ENCODE measurements around the gene ADGRD1. TPM values are rescaled to one million over a fixed set of nuclear protein-coding genes. Genes with fewer than 3 reads are reported as not detected.

Gene ADGRD1
- total RNA-seq, 6 experiments from 2014 or later, result not detected

- Mint-ChIP-seq H3K9me3 (peaks cover 32% of the 10 kb centered on the region), H3K4me3 (no peak overlapping the region), H3K27ac (no peak overlapping the region), H3K4me1 (ENCODE audit: low read depth) (no peaks in the 10 kb centered on the region), H3K27me3 (ENCODE audit: insufficient read depth) (peaks cover 1% of the 10 kb centered on the region; the same call in 1 of the 2 replicates), H3K36me3 (ENCODE audit: low read depth) (peaks cover 5% of the 10 kb centered on the region; the same call in 1 of the 2 replicates)
- no peak for DNase-seq
- no peak for TF ChIP-seq CTCF (IDR thresholded peaks at IDR 0.05)
Measured at GRCh38 chr12:131146173-131146675, 192.5 kb downstream of the ADGRD1 start.

GRCh38 chr12:131147293-131147692 is 193.6 kb downstream of the ADGRD1 start:
- Mint-ChIP-seq H3K4me1 (ENCODE audit: low read depth) (no peaks in the 10 kb centered on the region), H3K9me3 (peaks cover 37% of the 10 kb centered on the region), H3K4me3 (no peak overlapping the region), H3K36me3 (ENCODE audit: low read depth) (peaks cover 5% of the 10 kb centered on the region; the same call in 1 of the 2 replicates), H3K27me3 (ENCODE audit: insufficient read depth) (peaks cover 1% of the 10 kb centered on the region; the same call in 1 of the 2 replicates), H3K27ac (no peak overlapping the region)
- TF ChIP-seq CTCF (IDR thresholded peaks at IDR 0.05), result no peak
- DNase-seq, result no peak

- Mint-ChIP-seq H3K27ac (no peak overlapping the region), H3K4me3 (no peak overlapping the region), H3K4me1 (ENCODE audit: low read depth) (no peaks in the 10 kb centered on the region), H3K27me3 (ENCODE audit: insufficient read depth) (peaks cover 1% of the 10 kb centered on the region; the same call in 1 of the 2 replicates), H3K36me3 (ENCODE audit: low read depth) (peaks cover 5% of the 10 kb centered on the region), H3K9me3 (peaks cover 43% of the 10 kb centered on the region)
- TF ChIP-seq CTCF (IDR thresholded peaks at IDR 0.05), result no peak
- DNase-seq, result no peak
Measured at GRCh38 chr12:131147894-131148293, 194.2 kb downstream of the ADGRD1 start.

DNA sequence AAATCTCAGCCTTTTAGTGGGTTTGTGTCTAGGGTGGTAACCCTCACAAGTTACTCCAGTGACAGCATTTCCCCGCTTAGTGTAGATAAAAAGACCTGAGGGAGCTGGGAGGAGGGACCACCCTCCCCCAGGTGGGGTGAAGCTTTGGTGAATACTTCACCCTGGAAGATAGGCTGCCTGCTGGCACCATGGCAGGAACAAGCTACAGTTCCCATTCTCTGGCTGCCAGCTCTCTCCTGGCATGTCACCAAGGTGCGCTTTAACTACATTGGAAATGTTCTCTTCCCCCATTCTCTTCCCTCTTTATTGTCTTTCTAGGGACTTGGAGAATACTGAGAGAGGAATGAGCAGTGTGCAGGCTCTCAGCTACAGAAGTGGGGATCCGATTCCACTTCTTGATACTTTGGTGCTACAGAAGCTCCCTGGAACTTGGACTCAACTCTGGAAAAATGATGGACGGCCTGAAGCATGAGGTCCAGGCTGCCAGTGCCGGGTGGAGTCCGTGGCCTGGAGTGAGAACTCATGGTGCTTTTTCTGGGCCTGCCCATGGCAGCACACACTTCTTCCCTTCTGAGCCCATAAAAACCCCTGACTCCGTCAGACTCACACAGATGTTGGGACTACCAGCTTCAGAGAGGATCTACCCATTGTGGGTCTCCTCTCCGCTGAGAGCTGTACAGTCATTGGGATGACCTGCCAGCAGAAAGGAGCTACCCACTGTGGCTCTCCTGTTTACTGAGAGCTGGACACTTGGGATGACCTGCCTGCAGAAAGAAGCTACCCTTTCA is 198.0 kb downstream of the ADGRD1 start:
- DNase-seq, result no peak
- Mint-ChIP-seq H3K27me3 (ENCODE audit: insufficient read depth) (no peaks in the 10 kb centered on the region; the same call in 1 of the 2 replicates), H3K27ac (no peak overlapping the region), H3K9me3 (peaks cover 52% of the 10 kb centered on the region), H3K4me3 (no peak overlapping the region), H3K4me1 (ENCODE audit: low read depth) (no peaks in the 10 kb centered on the region), H3K36me3 (ENCODE audit: low read depth) (peaks cover 5% of the 10 kb centered on the region)
- TF ChIP-seq CTCF (IDR thresholded peaks at IDR 0.05), result no peak

- H3K4me3 Mint-ChIP-seq, result no peak overlapping the region
- no peaks in the 10 kb centered on the region for H3K4me1 Mint-ChIP-seq (ENCODE audit: low read depth)
- H3K27ac Mint-ChIP-seq, result no peak overlapping the region
- H3K9me3 Mint-ChIP-seq, result peaks cover 47% of the 10 kb centered on the region
- no peak for TF ChIP-seq CTCF (IDR thresholded peaks at IDR 0.05)
- H3K36me3 Mint-ChIP-seq (ENCODE audit: low read depth), result peaks cover 5% of the 10 kb centered on the region
- no peak for DNase-seq
- no peaks in the 10 kb centered on the region; the same call in 1 of the 2 replicates for H3K27me3 Mint-ChIP-seq (ENCODE audit: insufficient read depth)
Measured at GRCh38 chr12:131152587-131152986, 198.9 kb downstream of the ADGRD1 start.
